CD4-positive, alpha-beta T cell treated with Interleukin-2 at 100 ng/mL for 4 hours (primary cell): ENCODE measurements around the gene PRM3.

ENCODE experiments used
- DNase-seq: peaks from one replicate; pipeline ENCODE4 v3.0.0-alpha.2; 2020; ENCODE audit warnings: low spot score

Gene PRM3

DNA sequence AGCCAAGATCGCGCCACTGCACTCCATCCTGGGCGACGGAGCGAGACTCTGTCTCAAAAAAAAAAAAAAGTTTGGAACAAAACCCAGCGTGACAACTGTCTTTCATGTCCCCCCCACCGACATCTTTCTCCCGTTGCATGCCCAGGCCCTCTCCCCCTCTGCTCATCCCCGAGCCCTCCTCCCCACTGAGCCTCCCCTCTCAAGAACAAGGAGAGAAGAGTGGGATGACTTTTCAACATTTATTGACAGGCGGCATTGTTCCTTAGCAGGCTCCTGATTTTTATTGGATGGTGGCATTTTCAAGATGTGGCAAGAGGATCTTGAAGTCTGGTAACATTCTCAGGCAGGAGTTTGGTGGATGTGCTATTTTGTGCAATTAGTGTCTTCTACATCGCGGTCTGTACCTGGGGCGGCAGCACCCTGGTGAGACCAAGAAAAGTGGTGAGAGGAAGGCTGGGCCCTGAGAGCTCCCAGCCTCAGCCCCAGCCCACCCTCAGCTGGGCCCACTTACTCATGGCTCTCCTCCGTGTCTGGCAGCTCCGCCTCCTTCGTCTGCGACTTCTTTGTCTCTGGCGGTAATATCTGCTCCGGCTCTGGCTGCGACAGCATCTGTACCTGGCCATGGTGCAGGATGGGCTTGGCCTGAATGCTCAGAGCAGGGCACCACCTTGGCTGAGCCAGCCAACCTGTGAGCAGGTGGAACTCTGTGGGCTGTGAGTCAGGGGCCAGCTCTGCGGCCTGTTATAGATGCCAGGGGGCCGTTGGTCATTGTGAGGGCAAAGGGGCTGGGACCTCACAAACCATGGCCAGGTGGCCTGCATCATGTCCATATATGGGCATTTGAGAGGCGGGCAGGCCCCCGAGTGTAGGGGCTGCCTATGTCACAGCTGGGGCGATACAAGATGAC, 7.4 kb upstream of the PRM3 start, which contains the start of gene PRM1:
TSS of gene PRM1 (minus strand) at position 715 of the 907 bp plus-strand sequence. CDS start at position 623, 92 bp downstream.
- no peak for DNase-seq

DNA sequence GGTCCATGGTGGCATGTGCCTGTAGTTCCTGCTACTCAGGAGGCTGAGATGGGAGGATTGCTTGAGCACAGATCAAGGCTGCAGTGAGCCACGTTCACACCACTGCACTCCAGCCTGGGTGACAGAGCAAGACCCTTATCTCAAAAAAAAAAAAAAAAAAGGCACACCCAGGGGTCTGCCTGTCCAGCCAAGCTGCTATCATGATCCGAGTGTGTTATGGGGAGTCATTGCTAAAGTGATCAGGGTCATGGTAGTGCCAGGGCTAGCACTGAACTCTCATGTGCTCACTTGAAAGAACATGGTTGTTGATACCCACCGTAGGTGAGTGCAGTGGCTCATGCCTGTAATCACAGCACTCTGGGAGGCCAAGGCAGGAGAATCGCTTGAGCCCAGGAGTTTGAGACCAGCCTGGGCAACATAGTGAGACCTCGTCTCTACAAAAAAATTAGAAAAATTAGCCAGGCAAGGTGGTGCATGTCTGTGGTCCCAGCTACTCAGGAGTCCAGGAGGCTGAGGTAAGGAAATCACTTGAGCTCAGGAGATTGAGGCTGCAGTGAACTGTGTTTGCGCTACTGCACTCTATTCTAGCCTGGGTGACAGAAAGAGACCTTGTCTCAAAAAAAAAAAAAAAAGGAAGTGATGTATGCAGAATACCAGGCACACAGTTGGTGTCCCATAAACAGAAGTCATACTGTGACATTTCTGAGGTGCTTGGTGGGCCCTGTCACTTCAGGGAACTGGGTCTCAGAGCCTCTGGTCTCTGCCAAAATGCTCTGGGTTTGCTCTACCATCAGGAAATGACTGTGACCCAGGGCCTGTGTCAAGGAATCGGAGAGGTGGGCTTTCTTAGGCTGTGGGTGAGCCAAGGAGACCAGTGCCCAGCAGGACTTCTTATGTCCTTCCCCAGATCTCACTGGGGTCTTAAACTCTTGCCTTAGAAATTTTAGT, 5.5 kb upstream of the PRM3 start:
- DNase-seq, result no peak

DNA sequence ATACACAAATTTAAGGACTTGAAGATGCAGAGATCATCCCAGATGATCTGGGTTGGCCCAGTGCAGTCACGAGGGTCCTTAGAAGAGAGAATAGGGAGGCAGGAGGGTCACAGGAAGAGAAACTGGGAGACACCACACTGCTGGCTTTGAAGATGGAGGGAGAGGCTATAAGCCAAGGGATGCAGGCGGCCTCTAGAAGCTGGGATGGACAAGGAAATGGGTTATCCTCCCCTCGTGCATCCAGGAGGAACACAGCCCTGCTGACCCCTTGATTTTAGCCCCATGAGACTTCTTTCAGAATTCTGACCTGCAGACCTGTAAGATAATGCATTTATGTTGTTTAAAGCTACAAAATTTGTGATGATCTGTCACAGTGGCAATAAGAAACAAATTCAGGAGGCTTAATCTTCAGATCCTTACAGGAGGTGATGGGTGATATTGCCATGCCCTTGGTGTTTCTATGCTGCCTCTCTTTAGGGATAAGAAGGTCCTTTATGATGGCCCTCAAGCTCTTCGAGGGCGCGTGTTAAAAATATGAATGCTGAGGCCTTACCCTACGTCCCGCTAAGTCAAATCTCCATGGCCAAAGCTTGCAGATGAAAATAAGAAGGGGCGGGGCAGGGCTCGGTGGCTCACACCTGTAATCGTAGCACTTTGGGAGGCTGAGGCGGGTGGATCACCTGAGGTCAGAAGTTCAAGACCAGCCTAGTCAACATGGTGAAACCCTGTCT, 4.3 kb upstream of the PRM3 start:
- no peak for DNase-seq

GRCh38 chr16:11276896-11277593, 3.6 kb upstream of the PRM3 start:
- DNase-seq, result no peak

DNA sequence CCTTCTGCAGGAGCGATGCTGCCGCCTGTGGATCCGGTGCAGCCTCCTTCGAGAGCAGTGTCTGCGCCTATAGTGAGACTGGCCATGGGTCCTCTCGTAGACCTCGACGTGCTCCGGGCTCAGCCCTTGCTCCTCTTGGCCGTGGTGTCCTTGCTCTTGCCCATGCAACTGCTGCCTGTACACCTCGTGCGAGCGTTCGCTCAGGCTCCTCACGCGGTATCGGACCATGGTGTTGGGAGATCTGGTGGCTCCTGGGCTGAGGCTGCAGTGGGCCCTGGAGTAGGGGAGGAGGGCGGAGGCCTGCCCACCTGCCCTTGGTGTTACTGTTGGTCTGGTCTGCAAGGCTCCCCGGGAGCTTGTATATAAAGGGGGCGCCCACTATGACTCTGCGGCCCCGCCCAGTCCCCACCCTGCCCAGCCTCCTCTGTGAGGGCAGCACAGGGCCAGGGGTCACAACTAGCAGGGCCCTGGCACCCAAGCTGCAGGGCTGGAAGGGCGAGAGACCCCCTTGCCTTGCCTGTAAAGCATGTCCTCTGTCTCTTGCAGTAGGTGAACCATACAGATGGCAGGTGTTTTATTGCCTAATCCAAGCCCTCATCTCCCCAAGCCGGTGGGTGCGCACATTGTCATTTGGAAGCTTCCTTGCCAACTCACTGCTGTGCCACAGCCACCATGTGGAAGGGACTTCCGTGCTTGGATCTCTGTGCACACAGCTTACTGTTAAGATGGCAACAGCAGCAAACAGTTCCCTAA, 2.9 kb upstream of the PRM3 start, which contains the start of gene PRM2:
TSS of gene PRM2 (minus strand) at position 338 of the 753 bp plus-strand sequence. CDS start at position 228, 110 bp downstream.
- DNase-seq, result no peak

GRCh38 chr16:11274964-11275363, 1.5 kb upstream of the PRM3 start:
- DNase-seq, result no peak

DNA sequence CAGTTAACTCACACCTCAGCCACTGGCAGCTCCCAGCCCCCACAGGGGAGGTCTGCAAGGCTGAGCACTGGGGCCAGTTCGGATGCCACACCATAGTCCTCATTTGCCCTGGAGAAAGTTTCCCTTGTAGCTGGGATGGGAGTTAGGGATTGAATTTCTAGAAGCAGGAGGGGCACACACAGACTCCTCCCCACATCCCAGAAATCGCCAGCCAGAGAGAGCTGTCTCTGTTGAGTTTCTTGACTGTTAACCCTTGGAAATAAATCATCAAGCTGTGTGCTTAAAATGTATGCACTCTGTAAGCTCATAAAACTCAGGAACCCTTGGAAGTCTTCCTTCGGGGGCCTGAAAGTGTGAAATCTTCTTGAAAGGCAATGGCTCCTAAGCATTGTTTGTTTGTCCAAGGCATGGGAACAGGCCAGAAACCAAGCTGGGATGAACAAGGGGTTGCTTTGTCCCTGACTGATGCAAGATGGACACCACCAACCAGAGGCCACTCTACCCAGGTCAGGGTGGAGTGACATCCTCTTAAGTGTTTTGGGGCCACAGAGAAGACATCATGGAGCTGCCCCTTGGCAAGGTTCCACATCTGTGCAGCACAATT, 394 bp upstream of the PRM3 start:
- no peak for DNase-seq

GRCh38 chr16:11272484-11272883, 945 bp downstream of the PRM3 start:
- DNase-seq, result no peak

DNA sequence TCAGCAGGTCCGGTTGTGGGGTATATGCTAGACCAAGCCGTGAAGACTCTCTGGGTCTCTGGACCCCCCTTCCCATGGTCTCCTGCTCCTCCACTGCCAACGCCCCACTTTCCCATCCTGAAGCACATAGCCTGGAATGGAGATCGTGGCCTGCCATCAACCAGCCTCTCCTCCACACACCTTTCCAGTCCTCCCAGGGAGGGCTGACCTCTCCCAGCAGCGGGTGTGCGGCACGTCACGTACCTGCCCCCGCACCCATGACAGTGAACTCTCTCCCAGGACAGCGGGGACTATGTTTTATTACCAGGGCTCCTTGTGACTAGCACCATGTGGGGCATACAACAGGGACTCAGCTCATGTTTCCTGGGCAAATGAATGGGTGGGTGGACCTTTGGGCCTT, 1.8 kb downstream of the PRM3 start:
- DNase-seq, result no peak

GRCh38 chr16:11270602-11271162, 2.7 kb downstream of the PRM3 start:
- DNase-seq, result no peak

DNA sequence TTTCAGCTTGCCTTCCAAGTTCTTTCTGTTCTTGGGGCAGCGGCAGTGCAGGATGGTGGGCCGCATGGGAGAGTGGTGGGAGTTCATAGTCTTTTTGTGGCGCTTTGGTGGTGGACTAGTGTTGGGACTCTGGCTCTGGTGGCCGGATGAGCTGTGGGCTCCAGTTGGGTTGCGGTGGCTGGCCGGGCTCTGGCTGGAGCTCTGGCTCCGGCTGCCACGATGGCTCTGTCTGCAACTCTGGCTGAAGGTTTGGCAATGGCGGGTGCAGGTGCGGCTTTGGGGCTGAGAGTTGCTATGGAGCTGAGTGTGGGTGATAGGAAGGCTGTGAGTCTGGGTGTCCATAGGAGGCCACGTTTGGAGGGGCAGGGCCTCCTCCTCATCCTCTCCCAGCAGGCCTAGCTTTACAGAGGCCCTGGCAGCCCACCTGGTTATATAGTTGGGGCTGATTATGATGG, 4.5 kb downstream of the PRM3 start, which contains the start of gene TNP2:
TSS of gene TNP2 (minus strand) at position 405 of the 455 bp plus-strand sequence. CDS start at position 342, 63 bp downstream.
- DNase-seq, result no peak

GRCh38 chr16:11265124-11265523, 8.3 kb downstream of the PRM3 start:
- DNase-seq, result no peak

- DNase-seq, result no peak
Observed at GRCh38 chr16:11264155-11264832, 9.1 kb downstream of the PRM3 start.

DNA sequence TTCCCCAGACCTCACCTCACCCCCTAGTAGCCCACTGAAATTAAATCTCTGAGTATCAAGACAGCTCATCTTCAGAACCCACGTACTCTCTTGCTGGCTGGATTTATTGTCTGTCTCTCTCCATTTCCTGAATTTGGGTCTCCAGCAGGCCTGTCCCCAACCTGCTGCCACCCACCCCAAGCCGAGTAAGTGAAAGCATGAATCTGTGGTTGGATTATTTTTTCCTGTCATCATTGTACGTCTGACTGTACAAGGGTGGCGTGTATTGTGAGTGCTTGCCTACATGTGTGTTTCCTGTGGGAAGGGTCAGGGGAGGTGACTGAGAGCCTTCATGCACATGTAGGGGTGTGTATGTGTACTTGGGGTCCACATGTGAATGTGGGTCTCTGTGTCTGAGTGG, 9.7 kb downstream of the PRM3 start:
- DNase-seq, result peak; percentile 45

- no peak for DNase-seq
Observed at GRCh38 chr16:11262915-11263314, 10.5 kb downstream of the PRM3 start.

GRCh38 chr16:11260596-11260966, 12.8 kb downstream of the PRM3 start:
- no peak for DNase-seq

- no peak for DNase-seq
Observed at GRCh38 chr16:11259655-11260595, 13.5 kb downstream of the PRM3 start.
